ENCODE measurements around the gene CDHR5. TPM values are rescaled to one million over a fixed set of nuclear protein-coding genes. Genes with fewer than 3 reads are reported as not detected.
A peak's percentile ranks its signal among the peaks of the same experiment; 100 is the strongest.

CDHR5 gene
- total and polyA plus RNA-seq, 9 of the 15 experiments (the other 6 are each of a cell fraction or from before 2014, with no cell fraction given), result 0.16 TPM; not detected in 8

- TF ChIP-seq REST (IDR thresholded peaks at IDR 0.05; ENCODE audit: borderline replicate concordance), result no peak
- peak; percentile 73; the same call in 1 of the 2 replicates for TF ChIP-seq REST (CRISPR knock-in tag; IDR thresholded peaks at IDR 0.05; ENCODE audit: low read depth)
- TF ChIP-seq JUN (IDR thresholded peaks at IDR 0.05; ENCODE audit: borderline replicate concordance, low read depth, low read length), result peak; percentile 30; the same call in 1 of the 2 replicates
- no peak for TF ChIP-seq JUN (CRISPR knock-in tag; IDR thresholded peaks at IDR 0.05; ENCODE audit: borderline replicate concordance)
- peak; percentile 94 for TF ChIP-seq TOE1 (IDR thresholded peaks at IDR 0.05; ENCODE audit: borderline replicate concordance)
- TF ChIP-seq TOE1 (CRISPR knock-in tag; IDR thresholded peaks at IDR 0.05; ENCODE audit: borderline replicate concordance, low read depth), result no peak
- TF ChIP-seq POLR2A (conservative IDR thresholded peaks at IDR 0.05), result peak; percentile 73
- TF ChIP-seq ZNF436 (CRISPR knock-in tag; IDR thresholded peaks at IDR 0.05), result no peak
- TF ChIP-seq ZNF224 (CRISPR knock-in tag; IDR thresholded peaks at IDR 0.05), result 0 out of 2 replicates have a peak, but pooled peaks have one; percentile 23
- peak; percentile 43 to 49 for TF ChIP-seq MAZ (CRISPR knock-in tag; conservative IDR thresholded peaks at IDR 0.05 in 1 of 2, IDR thresholded peaks at IDR 0.05 in 1 of 2)
- TF ChIP-seq NKRF (IDR thresholded peaks at IDR 0.05; ENCODE audit: borderline replicate concordance), result peak; percentile 48; the same call in 1 of the 2 replicates
- TF ChIP-seq TBP (optimal IDR thresholded peaks at IDR 0.05; ENCODE audit: low read depth, low read length), result peak; percentile 97
- TF ChIP-seq PKNOX1 (IDR thresholded peaks at IDR 0.05), result peak; percentile 66
- peak; percentile 34 for TF ChIP-seq CCNT2 (IDR thresholded peaks at IDR 0.05; ENCODE audit: borderline replicate concordance, extremely low read depth, insufficient read length, low read depth, low read length)
These were observed 48.6 kb downstream of the CDHR5 start, which contains the start of gene PHRF1 (continued) for GRCh38 chr11:575996-576768.
